HG02840 (cell line): ENCODE measurements around the gene HTR3B.

ENCODE experiments used
- ATAC-seq: cut with Tn5 transposase; IDR thresholded peaks from one replicate; pipeline ENCODE4 v1.9.1; 2021; ENCODE audit warnings: mild to moderate bottlenecking, moderate library complexity, moderate number of reproducible peaks; ENCODE audit not compliant: unreplicated experiment, low FRiP score

Gene HTR3B

DNA sequence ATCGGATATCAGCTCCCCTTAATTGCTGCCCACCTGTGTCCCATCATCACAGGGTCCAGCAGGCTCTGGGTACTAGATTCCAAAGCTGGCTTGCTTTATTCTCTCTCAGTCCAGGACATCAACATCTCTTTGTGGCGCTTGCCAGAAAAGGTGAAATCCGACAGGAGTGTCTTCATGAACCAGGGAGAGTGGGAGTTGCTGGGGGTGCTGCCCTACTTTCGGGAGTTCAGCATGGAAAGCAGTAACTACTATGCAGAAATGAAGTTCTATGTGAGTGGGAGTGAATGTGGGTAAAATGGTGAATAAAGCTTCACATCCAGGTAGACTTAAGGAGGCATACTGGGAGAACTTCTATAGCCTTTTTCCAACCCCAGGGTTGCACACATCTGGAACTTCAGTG is 81.3 kb downstream of the HTR3B start:
- ATAC-seq, result no peak

DNA sequence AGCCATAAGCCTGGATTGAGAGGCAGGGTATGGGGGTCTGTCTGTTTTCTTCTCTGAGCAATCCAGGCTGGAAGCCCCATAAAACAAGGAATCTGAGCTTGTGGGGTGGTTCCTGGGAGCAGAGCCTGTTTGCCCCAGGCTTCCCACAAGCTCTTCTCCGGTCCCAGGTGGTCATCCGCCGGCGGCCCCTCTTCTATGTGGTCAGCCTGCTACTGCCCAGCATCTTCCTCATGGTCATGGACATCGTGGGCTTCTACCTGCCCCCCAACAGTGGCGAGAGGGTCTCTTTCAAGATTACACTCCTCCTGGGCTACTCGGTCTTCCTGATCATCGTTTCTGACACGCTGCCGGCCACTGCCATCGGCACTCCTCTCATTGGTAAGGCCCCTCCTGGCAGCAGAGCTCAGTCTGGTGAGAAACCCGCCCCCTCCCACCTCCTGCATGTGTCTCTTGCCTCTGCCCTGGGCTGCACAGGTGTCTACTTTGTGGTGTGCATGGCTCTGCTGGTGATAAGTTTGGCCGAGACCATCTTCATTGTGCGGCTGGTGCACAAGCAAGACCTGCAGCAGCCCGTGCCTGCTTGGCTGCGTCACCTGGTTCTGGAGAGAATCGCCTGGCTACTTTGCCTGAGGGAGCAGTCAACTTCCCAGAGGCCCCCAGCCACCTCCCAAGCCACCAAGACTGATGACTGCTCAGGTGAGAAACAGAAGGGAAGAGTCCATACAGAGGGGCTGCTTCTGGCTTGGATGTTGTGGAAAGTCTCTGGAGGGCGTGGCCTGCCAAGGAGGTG is 82.0 kb downstream of the HTR3B start:
- ATAC-seq, result no peak

DNA sequence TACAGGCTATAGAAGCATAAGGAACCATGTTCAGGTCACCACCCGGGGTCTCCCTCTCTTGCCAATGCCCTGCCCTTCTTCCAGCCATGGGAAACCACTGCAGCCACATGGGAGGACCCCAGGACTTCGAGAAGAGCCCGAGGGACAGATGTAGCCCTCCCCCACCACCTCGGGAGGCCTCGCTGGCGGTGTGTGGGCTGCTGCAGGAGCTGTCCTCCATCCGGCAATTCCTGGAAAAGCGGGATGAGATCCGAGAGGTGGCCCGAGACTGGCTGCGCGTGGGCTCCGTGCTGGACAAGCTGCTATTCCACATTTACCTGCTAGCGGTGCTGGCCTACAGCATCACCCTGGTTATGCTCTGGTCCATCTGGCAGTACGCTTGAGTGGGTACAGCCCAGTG is 84.8 kb downstream of the HTR3B start:
- ATAC-seq, result no peak

DNA sequence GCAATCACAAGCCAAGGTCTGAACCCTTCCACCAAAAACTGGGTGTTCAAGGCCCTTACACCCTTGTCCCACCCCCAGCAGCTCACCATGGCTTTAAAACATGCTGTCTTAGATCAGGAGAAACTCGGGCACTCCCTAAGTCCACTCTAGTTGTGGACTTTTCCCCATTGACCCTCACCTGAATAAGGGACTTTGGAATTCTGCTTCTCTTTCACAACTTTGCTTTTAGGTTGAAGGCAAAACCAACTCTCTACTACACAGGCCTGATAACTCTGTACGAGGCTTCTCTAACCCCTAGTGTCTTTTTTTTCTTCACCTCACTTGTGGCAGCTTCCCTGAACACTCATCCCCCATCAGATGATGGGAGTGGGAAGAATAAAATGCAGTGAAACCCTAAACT is 85.3 kb downstream of the HTR3B start:
- ATAC-seq, result no peak

DNA sequence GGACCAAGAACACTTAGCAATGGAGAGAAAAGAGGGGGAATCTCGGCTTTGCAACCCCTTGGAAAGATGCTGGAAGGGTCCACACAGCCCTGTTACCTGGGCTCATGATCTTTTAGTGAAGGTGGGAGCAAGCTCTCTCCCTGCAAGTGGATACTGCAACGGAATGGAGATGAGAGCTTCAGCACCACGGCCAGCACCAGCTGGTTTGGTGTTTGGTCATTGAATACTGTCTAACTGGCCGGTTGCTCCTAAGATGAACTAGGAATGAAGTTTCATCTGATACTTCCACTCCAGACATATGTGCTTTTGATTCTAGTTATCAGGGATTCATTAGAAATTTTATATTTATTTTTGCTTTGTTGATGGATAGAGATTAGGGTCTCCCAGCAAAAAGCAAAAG is 86.6 kb downstream of the HTR3B start:
- no peak for ATAC-seq

DNA sequence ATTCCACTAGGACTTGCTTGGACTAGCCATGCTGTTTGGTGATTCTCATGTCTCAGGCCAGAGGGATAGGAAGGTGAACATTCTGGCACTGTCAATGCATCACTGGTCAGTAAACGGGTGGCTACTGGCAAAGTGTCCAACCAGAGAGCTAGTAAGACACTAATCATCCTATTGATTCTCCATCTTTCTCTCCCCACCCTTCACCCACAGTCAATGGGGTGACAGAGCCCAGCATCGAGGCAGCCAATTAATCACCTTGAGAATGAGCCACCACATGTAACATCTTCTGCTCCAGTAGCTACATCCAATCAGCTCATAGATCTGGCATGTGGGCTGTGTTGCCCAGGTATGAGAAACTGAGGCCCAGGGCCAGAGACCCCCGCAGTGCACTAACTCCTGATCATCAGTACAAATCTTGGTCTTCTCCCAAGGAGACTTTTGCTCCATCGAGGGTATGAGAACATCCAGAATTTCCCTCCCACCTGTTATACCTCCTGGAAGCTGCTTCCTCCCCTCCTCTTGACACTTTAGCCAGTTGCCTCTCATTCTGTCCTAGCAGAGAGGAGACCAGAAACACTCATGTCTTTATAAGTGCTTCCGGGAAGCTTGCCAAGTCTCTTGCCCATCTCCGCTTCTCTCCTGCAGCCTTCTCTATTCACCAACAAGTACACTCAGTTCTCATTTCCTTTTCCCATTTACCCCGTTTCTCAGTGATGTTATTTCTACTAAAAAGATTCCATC is 87.3 kb downstream of the HTR3B start:
- no peak for ATAC-seq

DNA sequence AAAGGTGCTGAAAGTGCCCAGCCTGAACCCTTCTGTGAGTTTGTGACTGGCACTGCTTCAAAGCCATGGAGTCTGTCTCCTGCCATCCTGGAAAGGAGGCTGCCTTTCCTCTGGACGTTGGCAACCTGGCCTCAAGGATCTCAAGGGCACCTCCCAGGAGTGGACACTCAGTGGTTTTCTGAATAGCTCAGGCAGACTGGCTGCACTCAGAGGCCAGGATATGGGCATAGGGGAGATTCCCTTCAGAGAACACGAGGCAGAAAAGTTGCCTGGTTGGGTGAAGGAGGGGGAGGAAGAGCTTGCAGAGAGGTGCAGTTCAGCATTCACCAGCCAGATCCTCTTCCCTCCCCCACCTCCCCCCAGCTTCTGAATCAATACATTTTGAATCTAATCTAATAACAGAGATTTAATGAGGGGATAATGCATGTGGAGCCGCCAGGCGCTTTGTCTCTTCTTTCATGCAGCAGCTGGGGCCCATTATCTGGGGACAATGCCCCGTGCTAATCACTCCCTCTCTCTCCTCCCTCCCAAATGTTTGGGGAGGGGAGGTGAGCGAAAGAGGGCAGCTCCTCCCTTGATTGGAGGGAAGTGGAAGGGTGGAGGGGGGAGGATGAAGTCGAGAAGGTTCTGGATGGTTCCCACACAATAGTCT is 88.0 kb downstream of the HTR3B start:
- ATAC-seq, result no peak

DNA sequence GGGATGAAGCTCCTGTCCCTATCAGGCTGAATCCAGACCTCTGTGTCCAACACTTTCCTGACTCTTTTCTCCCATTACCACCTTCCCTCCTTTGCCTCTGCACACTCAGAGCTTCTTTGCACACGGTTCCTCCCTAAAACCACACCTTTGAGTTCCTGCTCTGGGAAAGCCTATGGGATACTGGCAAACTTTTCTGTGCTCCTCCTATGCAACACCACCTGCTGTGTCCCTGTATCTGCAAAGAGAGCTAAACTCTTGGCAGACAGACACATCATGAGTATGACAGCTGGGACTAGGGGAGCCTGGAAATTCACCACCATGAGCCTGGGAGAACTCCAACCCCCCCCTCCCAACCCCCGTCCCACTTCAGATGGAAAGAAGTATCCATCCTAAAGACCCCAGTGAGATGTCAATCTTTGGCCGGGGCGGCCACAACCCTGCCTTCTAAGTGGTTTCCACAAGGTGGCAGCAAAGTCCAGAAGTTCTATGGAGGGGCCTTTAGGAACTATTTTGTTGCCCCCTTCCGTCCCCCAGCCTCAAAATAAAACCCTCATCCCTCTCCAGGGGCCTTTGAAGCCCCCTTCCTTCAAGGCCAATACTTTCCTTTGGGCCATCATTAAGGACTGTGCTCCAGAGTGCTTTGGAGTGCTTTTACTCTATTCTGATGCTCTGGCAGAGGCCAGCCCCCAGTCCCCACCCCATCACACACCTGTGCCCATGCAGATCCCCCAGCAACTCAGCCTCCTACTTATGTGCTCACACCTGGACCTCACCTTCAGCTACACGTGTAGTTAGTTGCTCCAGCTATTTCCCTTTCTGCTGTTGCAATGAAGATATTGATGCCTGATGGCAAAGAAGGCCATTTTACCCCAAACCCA is 89.7 kb downstream of the HTR3B start:
- no peak for ATAC-seq
